ENCODE results near the gene NADSYN1.

Gene NADSYN1

GRCh38 chr11:71544525-71545214 lies 91.7 kb downstream of the NADSYN1 start:
- H3K79me2 ChIP-seq (ENCODE audit: insufficient read depth, low read length): no peaks in the 10 kb centered on the region
- no peak overlapping the region for H3K9ac ChIP-seq (ENCODE audit: low read length)
- H3K9me3 ChIP-seq (ENCODE audit: insufficient read depth, low read length): no peaks in the 10 kb centered on the region
- H4K20me1 ChIP-seq (ENCODE audit: low read depth, low read length): no peaks in the 10 kb centered on the region
- no peaks in the 10 kb centered on the region for H3K9me2 ChIP-seq (replicated peaks; ENCODE audit: insufficient read depth, low read length)
- no peak for TF ChIP-seq EZH2phosphoT487 (conservative IDR thresholded peaks at IDR 0.05; ENCODE audit: low read length)
- no peak for TF ChIP-seq CTCF (IDR thresholded peaks at IDR 0.05; ENCODE audit: insufficient read depth, low read length, poor library complexity, severe bottlenecking)
- H2AFZ ChIP-seq (ENCODE audit: low read depth, low read length, severe bottlenecking): no peak overlapping the region
- no peak overlapping the region for H3K4me3 ChIP-seq (ENCODE audit: insufficient read depth, low read length, poor library complexity, severe bottlenecking)
- no peak overlapping the region for H3K4me2 ChIP-seq (ENCODE audit: low read depth, low read length, poor library complexity, severe bottlenecking)
- no peaks in the 10 kb centered on the region for H3K36me3 ChIP-seq (ENCODE audit: low read length)
- H3F3A ChIP-seq (ENCODE audit: insufficient read depth): no peaks in the 10 kb centered on the region
- H3K27me3 ChIP-seq (ENCODE audit: low read length): no peaks in the 10 kb centered on the region
- no peak overlapping the region for H3K27ac ChIP-seq (ENCODE audit: low read depth, low read length)

- no peaks in the 10 kb centered on the region for H4K20me1 ChIP-seq (ENCODE audit: low read depth, low read length)
- H3K79me2 ChIP-seq (ENCODE audit: insufficient read depth, low read length): no peaks in the 10 kb centered on the region
- H3K9me2 ChIP-seq (replicated peaks; ENCODE audit: insufficient read depth, low read length): no peaks in the 10 kb centered on the region
- H3K36me3 ChIP-seq (ENCODE audit: low read length): no peaks in the 10 kb centered on the region
- H3K9ac ChIP-seq (ENCODE audit: low read length): no peak overlapping the region
- H3K4me2 ChIP-seq (ENCODE audit: low read depth, low read length, poor library complexity, severe bottlenecking): no peak overlapping the region
- no peaks in the 10 kb centered on the region for H3F3A ChIP-seq (ENCODE audit: insufficient read depth)
- no peak for TF ChIP-seq EZH2phosphoT487 (conservative IDR thresholded peaks at IDR 0.05; ENCODE audit: low read length)
- TF ChIP-seq CTCF (IDR thresholded peaks at IDR 0.05; ENCODE audit: insufficient read depth, low read length, poor library complexity, severe bottlenecking): no peak
- no peak overlapping the region for H2AFZ ChIP-seq (ENCODE audit: low read depth, low read length, severe bottlenecking)
- H3K27me3 ChIP-seq (ENCODE audit: low read length): no peaks in the 10 kb centered on the region
- H3K27ac ChIP-seq (ENCODE audit: low read depth, low read length): no peak overlapping the region
- H3K9me3 ChIP-seq (ENCODE audit: insufficient read depth, low read length): no peaks in the 10 kb centered on the region
- no peak overlapping the region for H3K4me3 ChIP-seq (ENCODE audit: insufficient read depth, low read length, poor library complexity, severe bottlenecking)
Observed at GRCh38 chr11:71545405-71545966, 92.5 kb downstream of the NADSYN1 start.

GRCh38 chr11:71548120-71548519 lies 95.1 kb downstream of the NADSYN1 start, which contains the start of gene KRTAP5-9:
KRTAP5-9 (plus strand) TSS chr11:71548420; CDS start chr11:71548658, 238 bp downstream.
- no peak within 1 kb of the TSS for H3K4me2 ChIP-seq (ENCODE audit: low read depth, low read length, poor library complexity, severe bottlenecking)
- H3K27ac ChIP-seq (ENCODE audit: low read depth, low read length): no peak within 1 kb of the TSS
- H3K9me2 ChIP-seq (replicated peaks; ENCODE audit: insufficient read depth, low read length): no peaks in the 10 kb centered on the region
- no peaks in the 10 kb centered on the region for H3K9me3 ChIP-seq (ENCODE audit: insufficient read depth, low read length)
- H4K20me1 ChIP-seq (ENCODE audit: low read depth, low read length): no peaks in the 10 kb centered on the region
- H3K79me2 ChIP-seq (ENCODE audit: insufficient read depth, low read length): no peaks in the 10 kb centered on the region
- TF ChIP-seq CTCF (IDR thresholded peaks at IDR 0.05; ENCODE audit: insufficient read depth, low read length, poor library complexity, severe bottlenecking): no peak
- no peak for TF ChIP-seq EZH2phosphoT487 (conservative IDR thresholded peaks at IDR 0.05; ENCODE audit: low read length)
- no peak within 1 kb of the TSS for H3K9ac ChIP-seq (ENCODE audit: low read length)
- no peaks in the 10 kb centered on the region for H3K36me3 ChIP-seq (ENCODE audit: low read length)
- no peaks in the 10 kb centered on the region for H3K27me3 ChIP-seq (ENCODE audit: low read length)
- no peak within 1 kb of the TSS for H2AFZ ChIP-seq (ENCODE audit: low read depth, low read length, severe bottlenecking)
- H3K4me3 ChIP-seq (ENCODE audit: insufficient read depth, low read length, poor library complexity, severe bottlenecking): no peak within 1 kb of the TSS
- no peaks in the 10 kb centered on the region for H3F3A ChIP-seq (ENCODE audit: insufficient read depth)

All from SU-DHL-6 (cell line).